RPMI8226 (cell line): Measurements from ENCODE around the gene FBXL17.

Experiments used
- DNase-seq: peaks from one replicate; pipeline ENCODE4 v3.0.0-alpha.2; 2015

Gene FBXL17

GRCh38 chr5:107840592-107840991 lies 541.3 kb downstream of the FBXL17 start:
- DNase-seq: no peak

- DNase-seq: no peak
These were observed 541.7 kb downstream of the FBXL17 start for GRCh38 chr5:107840161-107840560.

GRCh38 chr5:107835096-107835495 lies 546.8 kb downstream of the FBXL17 start:
- DNase-seq: no peak

GRCh38 chr5:107832746-107833145 lies 549.2 kb downstream of the FBXL17 start:
- no peak for DNase-seq

GRCh38 chr5:107831612-107832395 lies 550.1 kb downstream of the FBXL17 start:
- DNase-seq: no peak

GRCh38 chr5:107830750-107831149 lies 551.1 kb downstream of the FBXL17 start:
- DNase-seq: no peak

- DNase-seq: no peak
These were observed 555.4 kb downstream of the FBXL17 start for GRCh38 chr5:107826311-107827000.

GRCh38 chr5:107824821-107825220 lies 557.1 kb downstream of the FBXL17 start:
- no peak for DNase-seq

GRCh38 chr5:107821288-107821687 lies 560.6 kb downstream of the FBXL17 start:
- DNase-seq: no peak

- DNase-seq: no peak
These were observed 561.5 kb downstream of the FBXL17 start for GRCh38 chr5:107820429-107820828.

- DNase-seq: no peak
These were observed 563.9 kb downstream of the FBXL17 start for GRCh38 chr5:107817951-107818350.

- DNase-seq: no peak
These were observed 564.5 kb downstream of the FBXL17 start for GRCh38 chr5:107817436-107817835.

- no peak for DNase-seq
These were observed 566.8 kb downstream of the FBXL17 start for GRCh38 chr5:107815109-107815508.

GRCh38 chr5:107814183-107814827 lies 567.6 kb downstream of the FBXL17 start:
- no peak for DNase-seq

- DNase-seq: no peak
These were observed 568.3 kb downstream of the FBXL17 start for GRCh38 chr5:107813559-107813958.

GRCh38 chr5:107812570-107813141 lies 569.2 kb downstream of the FBXL17 start:
- no peak for DNase-seq

- DNase-seq: no peak
These were observed 572.5 kb downstream of the FBXL17 start for GRCh38 chr5:107809201-107810034.
